KBM-7 (cell line): Measurements from ENCODE around the gene MAMDC2.
A peak's percentile ranks its signal among the peaks of the same experiment; 100 is the strongest.

Experiments used
- DNase-seq: peaks from one replicate; pipeline ENCODE4 v3.0.0-alpha.2; 2015
- in situ Hi-C: fragments of 300-500 bp; cut with MboI; formaldehyde crosslinking; loops from 2 replicates; pipeline ENCODE4 v1.14.3; 2020; ENCODE audit warnings: low sequenced_read_pairs, low pct_unique_long_range_greater_than_20kb, mixed read lengths

Gene MAMDC2

GRCh38 chr9:70093095-70093494, 49.4 kb downstream of the MAMDC2 start:
- in situ Hi-C loops: no loop called here
- no peak for DNase-seq

GRCh38 chr9:70093944-70094343, 50.3 kb downstream of the MAMDC2 start:
- in situ Hi-C loops: no loop called here
- no peak for DNase-seq

GRCh38 chr9:70094747-70095146, 51.1 kb downstream of the MAMDC2 start:
- in situ Hi-C loops: no loop called here
- DNase-seq: no peak

- DNase-seq: no peak
- in situ Hi-C loops: no loop called here
Measured at GRCh38 chr9:70097187-70097586, 53.5 kb downstream of the MAMDC2 start.

- no peak for DNase-seq
- in situ Hi-C loops: no loop called here
Measured at GRCh38 chr9:70100362-70100761, 56.7 kb downstream of the MAMDC2 start.

- no peak for DNase-seq
- in situ Hi-C loops: no loop called here
Measured at GRCh38 chr9:70101265-70101664, 57.6 kb downstream of the MAMDC2 start.

- in situ Hi-C loops: no loop called here
Measured at GRCh38 chr9:70105147-70105546, 61.5 kb downstream of the MAMDC2 start.

GRCh38 chr9:70106571-70106970, 62.9 kb downstream of the MAMDC2 start:
- in situ Hi-C loops: no loop called here
- DNase-seq: no peak

More at GRCh38 chr9:70105147-70105546, 61.5 kb downstream of the MAMDC2 start:
- DNase-seq: no peak

GRCh38 chr9:70107558-70107957, 63.9 kb downstream of the MAMDC2 start:
- in situ Hi-C loops: no loop called here

GRCh38 chr9:70108181-70108580, 64.5 kb downstream of the MAMDC2 start:
- no peak for DNase-seq
- in situ Hi-C loops: no loop called here

More at GRCh38 chr9:70107558-70107957, 63.9 kb downstream of the MAMDC2 start:
- DNase-seq: no peak

- no peak for DNase-seq
- in situ Hi-C loops: no loop called here
Measured at GRCh38 chr9:70110194-70111041, 66.8 kb downstream of the MAMDC2 start.

- in situ Hi-C loops: no loop called here
- DNase-seq: peak; percentile 34
Measured at GRCh38 chr9:70111042-70111602, 67.5 kb downstream of the MAMDC2 start.

- no peak for DNase-seq
Measured at GRCh38 chr9:70111641-70112236, 68.1 kb downstream of the MAMDC2 start.

GRCh38 chr9:70112981-70113380, 69.3 kb downstream of the MAMDC2 start:
- DNase-seq: no peak
- in situ Hi-C loops: no loop called here

More at GRCh38 chr9:70111641-70112236, 68.1 kb downstream of the MAMDC2 start:
- in situ Hi-C loops: no loop called here

- in situ Hi-C loops: no loop called here
- peak; percentile 53 for DNase-seq
Measured at GRCh38 chr9:70113403-70114022, 69.9 kb downstream of the MAMDC2 start.

- in situ Hi-C loops: no loop called here
- DNase-seq: no peak
Measured at GRCh38 chr9:70114898-70115297, 71.2 kb downstream of the MAMDC2 start.

GRCh38 chr9:70117835-70118319, 74.2 kb downstream of the MAMDC2 start:
- no peak for DNase-seq
- in situ Hi-C loops: no loop called here

GRCh38 chr9:70119786-70120185, 76.1 kb downstream of the MAMDC2 start:
- in situ Hi-C loops: no loop called here
- DNase-seq: no peak

- DNase-seq: no peak
- in situ Hi-C loops: no loop called here
Measured at GRCh38 chr9:70120834-70121510, 77.3 kb downstream of the MAMDC2 start.
